IPS-15b (cell line): ENCODE measurements around the gene HORMAD2.
"Not testable (repeated sequence)": the region's sequence is repeated elsewhere in the genome, so short reads cannot be mapped to it uniquely, and the experiment has no call there.

Source experiments
- H3K27me3 ChIP-seq: one replicate; pipeline ENCODE4 v1.6.1; 2013; ENCODE audit warnings: low read length; ENCODE audit not compliant: control insufficient read depth, insufficient read depth
- H3K36me3 ChIP-seq: one replicate; pipeline ENCODE4 v1.6.1; 2013; ENCODE audit warnings: low read length; ENCODE audit not compliant: control insufficient read depth, insufficient read depth
- H3K4me1 ChIP-seq: one replicate; pipeline ENCODE4 v1.6.1; 2013; ENCODE audit warnings: mild to moderate bottlenecking, low read length; ENCODE audit not compliant: control insufficient read depth, insufficient read depth
- H3K4me3 ChIP-seq: one replicate; pipeline ENCODE4 v1.5.1; 2013; ENCODE audit warnings: low read depth, low read length
- H3K9ac ChIP-seq: one replicate; pipeline ENCODE4 v1.6.1; 2013; ENCODE audit warnings: low read depth, mild to moderate bottlenecking, low read length
- H3K9me3 ChIP-seq: one replicate; pipeline ENCODE4 v1.6.1; 2013; ENCODE audit warnings: mild to moderate bottlenecking, low read length; ENCODE audit not compliant: control insufficient read depth, insufficient read depth

Gene HORMAD2

DNA sequence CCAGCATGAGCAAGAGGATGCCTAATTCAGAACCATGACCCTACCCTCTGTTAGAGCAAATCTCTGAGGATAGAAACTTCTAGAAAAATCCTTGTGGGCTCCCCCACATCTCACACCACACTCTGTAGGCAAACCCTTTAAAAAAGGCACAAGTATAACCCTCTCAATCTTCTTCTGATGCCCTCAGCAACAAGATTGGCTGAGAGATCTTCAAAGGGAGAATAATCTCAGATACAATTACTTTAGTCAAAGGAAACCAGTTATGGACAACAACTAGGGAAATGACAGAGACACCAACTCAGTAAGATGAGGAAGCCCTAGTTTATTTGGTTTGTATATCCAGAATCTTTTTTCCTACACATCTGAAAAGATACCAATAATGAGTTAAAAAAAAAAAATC, 117.1 kb downstream of the HORMAD2 start:
- H3K36me3 ChIP-seq, result no peaks in the 10 kb centered on the region
- H3K27me3 ChIP-seq, result no peaks in the 10 kb centered on the region
- no peak overlapping the region for H3K9ac ChIP-seq
- H3K4me1 ChIP-seq, result peaks cover 16% of the 10 kb centered on the region
- no peaks in the 10 kb centered on the region for H3K9me3 ChIP-seq
- H3K4me3 ChIP-seq, result no peak overlapping the region

DNA sequence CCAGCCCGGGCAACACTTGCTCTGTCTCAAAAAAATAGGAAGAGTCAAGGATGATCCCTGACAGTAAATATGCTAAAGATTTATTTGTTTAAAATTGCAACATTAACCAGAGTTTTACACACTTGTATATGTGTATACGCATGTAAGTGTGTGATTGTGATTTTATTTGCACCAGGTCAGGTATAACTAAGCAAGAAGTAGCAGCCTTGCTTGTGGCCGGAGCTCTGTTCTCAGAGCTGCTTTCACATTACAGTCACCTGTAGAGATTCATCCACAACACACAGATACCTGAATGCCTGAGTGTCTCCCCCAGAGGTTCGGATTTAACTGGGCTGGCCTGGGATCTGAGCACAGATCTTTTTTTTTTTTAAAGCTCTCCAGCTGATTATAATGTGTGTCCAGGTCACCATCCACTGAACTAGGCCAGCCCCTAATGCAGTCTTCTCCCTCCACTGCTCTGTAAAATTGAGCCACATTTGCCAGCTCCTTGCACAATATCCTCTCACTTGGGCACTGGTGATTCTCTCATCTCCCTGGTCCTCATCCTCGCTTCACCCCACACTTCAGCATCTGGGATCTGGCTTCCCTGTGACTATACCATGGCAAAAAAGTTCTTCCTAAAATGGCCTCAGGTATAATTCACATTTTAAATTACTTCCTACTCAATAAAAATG, 118.0 kb downstream of the HORMAD2 start:
- Histone ChIP-seq H3K9me3 (no peaks in the 10 kb centered on the region), H3K9ac (no peak overlapping the region), H3K4me1 (peaks cover 16% of the 10 kb centered on the region), H3K36me3 (no peaks in the 10 kb centered on the region), H3K27me3 (no peaks in the 10 kb centered on the region), H3K4me3 (no peak overlapping the region)

DNA sequence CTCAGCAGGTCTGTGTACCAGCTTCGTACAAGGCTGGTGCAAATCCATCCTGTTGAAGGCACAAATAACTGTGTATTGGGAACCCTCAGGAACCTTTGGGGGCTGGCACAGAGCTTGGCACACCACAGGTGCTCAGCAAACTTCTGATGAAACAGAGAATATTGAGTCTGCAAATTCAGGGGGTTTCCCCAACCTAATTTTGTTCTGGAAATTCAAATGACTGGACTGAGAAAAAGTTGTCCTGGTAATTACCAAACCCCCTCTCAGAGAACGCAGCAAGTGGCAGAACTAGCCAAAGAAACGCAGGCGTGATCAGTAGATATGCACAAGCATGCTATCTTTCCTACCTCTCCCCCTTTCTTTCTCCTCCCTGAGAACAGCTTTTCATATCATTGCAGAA, 118.7 kb downstream of the HORMAD2 start:
- H3K27me3 ChIP-seq, result no peaks in the 10 kb centered on the region
- H3K4me1 ChIP-seq, result peaks cover 16% of the 10 kb centered on the region
- no peaks in the 10 kb centered on the region for H3K9me3 ChIP-seq
- H3K36me3 ChIP-seq, result no peaks in the 10 kb centered on the region
- H3K9ac ChIP-seq, result no peak overlapping the region
- H3K4me3 ChIP-seq, result no peak overlapping the region

DNA sequence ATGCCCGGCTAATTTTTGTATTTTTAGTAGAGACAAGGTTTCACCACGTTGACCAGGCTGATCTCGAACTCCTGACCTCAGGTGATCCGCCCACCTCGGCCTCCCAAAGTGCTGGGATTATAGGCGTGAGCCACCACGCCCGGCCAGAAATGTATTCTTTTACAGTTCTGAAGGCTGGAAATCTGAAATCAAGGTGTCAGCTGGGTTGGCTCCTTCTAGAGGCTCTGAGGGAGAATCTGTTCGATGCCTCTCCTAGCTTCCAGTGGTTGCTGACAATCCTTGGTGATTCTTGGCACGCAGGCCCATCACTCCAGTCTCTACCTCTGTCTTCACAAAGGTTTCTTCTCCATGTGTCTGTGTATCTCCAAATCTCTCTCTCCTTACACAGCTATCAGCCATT, 120.6 kb downstream of the HORMAD2 start:
- not testable (repeated sequence) for H3K9ac ChIP-seq, H3K36me3 ChIP-seq, H3K4me3 ChIP-seq, H3K9me3 ChIP-seq, H3K27me3 ChIP-seq
- peaks cover 11% of the 10 kb centered on the region for H3K4me1 ChIP-seq

DNA sequence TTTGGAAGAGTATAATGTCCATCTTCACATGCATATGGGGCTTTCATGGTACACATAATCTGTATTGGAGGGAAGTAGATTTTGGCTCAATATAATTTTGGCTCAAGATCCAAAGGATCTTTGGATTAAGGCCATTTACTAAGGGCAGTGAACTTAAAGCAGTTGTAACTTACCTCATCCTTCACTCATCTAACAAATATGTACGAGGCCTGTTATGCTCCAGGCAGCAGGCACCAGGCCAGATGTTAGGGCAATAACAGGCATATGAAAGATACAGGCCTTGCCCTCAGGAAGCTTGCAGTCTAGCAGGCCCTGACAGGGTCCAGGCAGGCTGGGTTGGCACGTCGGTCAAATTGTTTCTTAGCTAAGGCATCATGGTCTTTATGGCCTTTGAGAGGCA, 121.7 kb downstream of the HORMAD2 start:
- H3K9me3 ChIP-seq, result no peaks in the 10 kb centered on the region
- no peak overlapping the region for H3K4me3 ChIP-seq
- H3K36me3 ChIP-seq, result no peaks in the 10 kb centered on the region
- H3K4me1 ChIP-seq, result peaks cover 3% of the 10 kb centered on the region
- H3K9ac ChIP-seq, result no peak overlapping the region
- H3K27me3 ChIP-seq, result no peaks in the 10 kb centered on the region

GRCh38 chr22:30202531-30203006, 122.3 kb downstream of the HORMAD2 start:
- Histone ChIP-seq H3K4me1 (no peaks in the 10 kb centered on the region), H3K27me3 (no peaks in the 10 kb centered on the region), H3K9ac (no peak overlapping the region), H3K4me3 (no peak overlapping the region), H3K9me3 (no peaks in the 10 kb centered on the region), H3K36me3 (no peaks in the 10 kb centered on the region)

GRCh38 chr22:30204015-30204741, 123.9 kb downstream of the HORMAD2 start:
- Histone ChIP-seq H3K36me3 (no peaks in the 10 kb centered on the region), H3K27me3 (no peaks in the 10 kb centered on the region), H3K9ac (no peak overlapping the region), H3K4me3 (no peak overlapping the region), H3K4me1 (no peaks in the 10 kb centered on the region), H3K9me3 (no peaks in the 10 kb centered on the region)

DNA sequence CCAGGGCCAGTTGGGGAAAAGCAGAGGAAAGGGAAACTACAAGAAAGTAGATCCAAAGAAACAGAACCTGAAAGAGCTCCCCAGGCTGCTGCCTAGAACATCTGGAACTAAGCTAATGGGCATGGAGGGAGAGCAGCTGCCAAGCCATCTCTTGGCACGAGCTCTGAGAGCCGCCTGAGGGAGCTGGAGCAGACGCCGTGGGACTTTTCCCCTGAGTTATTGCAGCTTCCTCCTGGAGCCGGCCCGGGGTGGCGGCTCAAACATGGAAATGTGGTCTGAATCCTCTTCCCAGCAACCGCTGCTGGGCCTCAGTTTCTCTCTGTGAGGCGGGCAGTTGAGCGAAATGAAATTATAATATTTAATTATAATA, 124.5 kb downstream of the HORMAD2 start:
- Histone ChIP-seq H3K36me3 (no peaks in the 10 kb centered on the region), H3K27me3 (no peaks in the 10 kb centered on the region), H3K9me3 (no peaks in the 10 kb centered on the region), H3K4me3 (no peak overlapping the region), H3K9ac (no peak overlapping the region), H3K4me1 (no peaks in the 10 kb centered on the region)

DNA sequence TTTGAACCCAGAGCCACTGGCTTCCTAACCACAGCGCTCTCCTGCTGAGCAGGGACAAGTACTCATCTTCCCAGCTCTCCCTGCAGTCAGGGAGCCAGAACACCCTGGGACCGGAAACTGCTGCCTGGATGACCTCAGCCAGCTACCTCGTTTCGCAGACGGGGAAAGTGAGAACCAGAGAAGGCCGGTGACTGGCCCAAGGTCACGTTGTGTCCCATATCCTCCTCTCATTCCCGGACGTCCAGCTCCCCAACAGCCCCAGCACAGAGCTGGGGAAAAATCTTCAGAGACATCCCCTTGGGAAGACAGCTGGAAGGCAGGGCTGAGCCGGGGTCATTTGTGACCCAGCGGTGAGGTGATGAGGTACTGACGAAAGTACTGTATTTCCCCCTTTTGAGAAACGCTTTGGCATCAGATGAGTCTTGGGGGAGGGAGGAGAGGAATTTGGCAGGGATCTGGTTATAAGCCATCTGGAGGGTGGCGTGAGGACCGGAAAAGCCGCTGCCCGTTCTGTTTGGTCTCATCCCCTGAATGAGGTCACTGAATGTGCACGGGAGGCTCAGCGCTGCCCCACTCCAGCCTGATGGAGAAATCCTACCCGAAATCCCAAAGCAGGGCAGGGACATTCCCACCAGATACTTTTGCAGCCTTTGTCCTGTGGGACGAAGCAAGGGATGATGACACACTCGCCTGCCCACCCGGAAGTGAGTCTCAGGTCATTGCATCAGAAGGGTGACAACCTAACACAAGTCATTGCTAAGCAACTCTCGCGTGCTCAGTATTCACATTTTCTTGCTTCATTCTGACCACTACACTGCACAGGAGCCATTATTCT, 125.2 kb downstream of the HORMAD2 start:
- Histone ChIP-seq H3K9ac (no peak overlapping the region), H3K4me3 (no peak overlapping the region), H3K36me3 (no peaks in the 10 kb centered on the region), H3K9me3 (no peaks in the 10 kb centered on the region), H3K27me3 (no peaks in the 10 kb centered on the region), H3K4me1 (no peaks in the 10 kb centered on the region)

GRCh38 chr22:30206944-30207343, 126.7 kb downstream of the HORMAD2 start:
- Histone ChIP-seq H3K9ac (no peak overlapping the region), H3K4me1 (no peaks in the 10 kb centered on the region), H3K9me3 (no peaks in the 10 kb centered on the region)

DNA sequence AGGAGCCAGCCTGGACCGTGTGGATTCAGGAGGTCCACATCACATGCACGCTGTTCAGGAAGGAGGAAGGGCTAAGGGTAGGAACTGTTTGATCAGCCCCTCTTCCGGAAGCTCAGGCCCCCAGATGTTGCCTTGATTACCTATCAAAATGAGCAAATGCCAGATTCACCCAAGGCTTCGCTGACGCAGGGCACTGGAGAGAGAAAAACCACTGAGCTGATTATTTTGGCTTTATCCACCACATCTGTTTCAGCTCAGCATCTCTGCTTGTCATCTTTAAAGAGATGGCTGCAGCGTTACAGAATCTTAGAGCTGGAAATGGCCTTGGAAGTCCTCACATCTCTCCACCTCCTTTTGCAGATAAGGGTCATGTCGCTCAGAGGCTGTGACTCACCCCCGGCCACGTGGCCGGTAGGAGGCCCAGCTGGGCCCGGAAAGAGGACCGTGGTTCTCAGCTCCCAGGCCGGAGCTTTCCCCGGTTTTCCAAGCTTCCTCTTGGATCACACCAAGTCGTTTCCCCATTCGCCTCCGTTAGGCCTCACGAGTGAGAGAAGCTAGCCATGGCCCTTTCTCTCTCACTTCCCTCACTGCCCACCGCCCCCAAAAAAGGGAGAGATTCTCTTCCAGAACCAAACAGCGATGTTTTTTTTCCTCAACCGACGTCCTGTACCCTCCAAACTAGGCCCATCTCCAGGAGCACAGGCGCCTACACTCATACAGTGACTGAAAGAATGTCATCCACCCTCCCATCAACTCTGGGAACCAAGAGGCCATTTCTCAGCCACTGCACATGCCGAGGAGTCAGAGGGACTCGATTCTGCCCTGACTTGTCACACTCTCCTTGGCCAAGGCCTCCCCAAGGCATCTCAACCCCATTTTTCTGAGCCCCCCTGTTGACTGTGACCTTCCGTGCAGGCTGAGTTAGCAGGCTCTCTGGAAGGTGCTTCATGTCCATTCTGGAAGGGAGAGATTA, 128.7 kb downstream of the HORMAD2 start:
- Histone ChIP-seq H3K4me3 (no peak overlapping the region), H3K27me3 (no peaks in the 10 kb centered on the region), H3K9me3 (no peaks in the 10 kb centered on the region), H3K4me1 (no peaks in the 10 kb centered on the region), H3K9ac (no peak overlapping the region), H3K36me3 (no peaks in the 10 kb centered on the region)

More at GRCh38 chr22:30206944-30207343, 126.7 kb downstream of the HORMAD2 start:
- Histone ChIP-seq H3K4me3 (no peak overlapping the region), H3K36me3 (no peaks in the 10 kb centered on the region), H3K27me3 (no peaks in the 10 kb centered on the region)
